Activated CD4-positive, alpha-beta T cell treated with anti-CD3 and anti-CD28 coated beads, Interleukin-2, amount 50 U/mL, for 24 hours (primary cell): ENCODE measurements around the gene ALPK1.
"Not testable (repeated sequence)": the region's sequence is repeated elsewhere in the genome, so short reads cannot be mapped to it uniquely, and the experiment has no call there.

Experiments used
- DNase-seq, 2 donors: peaks; one replicate each; pipeline ENCODE4 v3.0.0-alpha.2; 2020; ENCODE audit warnings: low read depth in 1 of 2, low spot score in 1 of 2

The ALPK1 gene

GRCh38 chr4:112377594-112378242 lies 80.5 kb downstream of the ALPK1 start:
- no peak for DNase-seq

- DNase-seq = no peak
Observed at GRCh38 chr4:112378243-112378620, 81.1 kb downstream of the ALPK1 start.

GRCh38 chr4:112378858-112379257 lies 81.7 kb downstream of the ALPK1 start:
- DNase-seq = no peak

GRCh38 chr4:112379306-112379705 lies 82.1 kb downstream of the ALPK1 start:
- no peak for DNase-seq

GRCh38 chr4:112381996-112382692 lies 85.0 kb downstream of the ALPK1 start:
- no peak for DNase-seq

- no peak for DNase-seq
Observed at GRCh38 chr4:112386071-112386470, 88.9 kb downstream of the ALPK1 start.

- DNase-seq = no peak
Observed at GRCh38 chr4:112402098-112402497, 104.9 kb downstream of the ALPK1 start.

- no peak for DNase-seq
Observed at GRCh38 chr4:112403101-112403945, 106.2 kb downstream of the ALPK1 start.

GRCh38 chr4:112410364-112410763 lies 113.2 kb downstream of the ALPK1 start:
- no peak for DNase-seq

- DNase-seq = no peak
Observed at GRCh38 chr4:112410804-112411203, 113.6 kb downstream of the ALPK1 start.

- DNase-seq = no peak
Observed at GRCh38 chr4:112411781-112412550, 114.8 kb downstream of the ALPK1 start.

GRCh38 chr4:112416464-112416863 lies 119.3 kb downstream of the ALPK1 start:
- no peak for DNase-seq

GRCh38 chr4:112418092-112418491 lies 120.9 kb downstream of the ALPK1 start:
- no peak for DNase-seq

GRCh38 chr4:112421911-112422310 lies 124.7 kb downstream of the ALPK1 start:
- no peak for DNase-seq

- no peak for DNase-seq
Observed at GRCh38 chr4:112422644-112423043, 125.5 kb downstream of the ALPK1 start.

- no peak for DNase-seq
Observed at GRCh38 chr4:112423591-112423990, 126.4 kb downstream of the ALPK1 start.

GRCh38 chr4:112425823-112426222 lies 128.7 kb downstream of the ALPK1 start:
- no peak for DNase-seq

GRCh38 chr4:112426416-112426815 lies 129.2 kb downstream of the ALPK1 start:
- DNase-seq = no peak

- DNase-seq = no peak
Observed at GRCh38 chr4:112431158-112431557, 134.0 kb downstream of the ALPK1 start.

GRCh38 chr4:112436987-112437386 lies 139.8 kb downstream of the ALPK1 start:
- no peak for DNase-seq

GRCh38 chr4:112442226-112442625 lies 145.1 kb downstream of the ALPK1 start:
- not testable (repeated sequence) for DNase-seq
